T-helper 2 cell treated with Interferon-gamma antibody and Interleukin-4, amounts not matched to agents 5 μg/mL and 100 μg/mL, for 36 hours (primary cell): ENCODE results near the gene GMPR.

Source experiments
- DNase-seq: peaks from one replicate; pipeline ENCODE4 v3.0.0; 2021; ENCODE audit warnings: low spot score
- H3K27ac Mint-ChIP-seq: one replicate; pipeline ENCODE4 v1.8.0; 2021; ENCODE audit warnings: mild to moderate bottlenecking, mixed read lengths
- H3K27me3 Mint-ChIP-seq: one replicate; pipeline ENCODE4 v1.8.0; 2021; ENCODE audit warnings: low read depth, mixed read lengths
- H3K36me3 Mint-ChIP-seq: one replicate; pipeline ENCODE4 v1.8.0; 2021; ENCODE audit warnings: low read depth, mixed read lengths
- H3K4me1 Mint-ChIP-seq: one replicate; pipeline ENCODE4 v1.8.0; 2021; ENCODE audit warnings: low read depth, mixed read lengths
- H3K4me3 Mint-ChIP-seq: one replicate; pipeline ENCODE4 v1.8.0; 2022; ENCODE audit warnings: mild to moderate bottlenecking, moderate library complexity, mixed read lengths
- H3K9me3 Mint-ChIP-seq: one replicate; pipeline ENCODE4 v1.8.0; 2021; ENCODE audit warnings: mixed read lengths

GMPR gene

GRCh38 chr6:16302721-16303552 lies 64.5 kb downstream of the GMPR start:
- no peak for DNase-seq
- Mint-ChIP-seq H3K36me3 (peaks cover 18% of the 10 kb centered on the region), H3K27ac (no peak overlapping the region), H3K4me3 (no peak overlapping the region), H3K27me3 (no peaks in the 10 kb centered on the region), H3K4me1 (no peaks in the 10 kb centered on the region), H3K9me3 (no peaks in the 10 kb centered on the region)

- no peak overlapping the region for H3K27ac Mint-ChIP-seq
- peaks cover 22% of the 10 kb centered on the region for H3K36me3 Mint-ChIP-seq
- no peaks in the 10 kb centered on the region for H3K27me3 Mint-ChIP-seq
- no peaks in the 10 kb centered on the region for H3K9me3 Mint-ChIP-seq
- no peaks in the 10 kb centered on the region for H3K4me1 Mint-ChIP-seq
- peak; percentile 24 for DNase-seq
- H3K4me3 Mint-ChIP-seq, result no peak overlapping the region
Measured at GRCh38 chr6:16305246-16305725, 66.9 kb downstream of the GMPR start.

- no peak overlapping the region for H3K27ac Mint-ChIP-seq
- H3K4me1 Mint-ChIP-seq, result no peaks in the 10 kb centered on the region
- no peaks in the 10 kb centered on the region for H3K27me3 Mint-ChIP-seq
- no peak for DNase-seq
- H3K4me3 Mint-ChIP-seq, result no peak overlapping the region
- no peaks in the 10 kb centered on the region for H3K9me3 Mint-ChIP-seq
- peaks cover 22% of the 10 kb centered on the region for H3K36me3 Mint-ChIP-seq
Measured at GRCh38 chr6:16305788-16306187, 67.4 kb downstream of the GMPR start.

GRCh38 chr6:16306334-16306733 lies 67.9 kb downstream of the GMPR start:
- no peak overlapping the region for H3K27ac Mint-ChIP-seq
- H3K9me3 Mint-ChIP-seq, result no peaks in the 10 kb centered on the region
- DNase-seq, result no peak
- no peaks in the 10 kb centered on the region for H3K4me1 Mint-ChIP-seq
- H3K36me3 Mint-ChIP-seq, result peaks cover 24% of the 10 kb centered on the region
- no peaks in the 10 kb centered on the region for H3K27me3 Mint-ChIP-seq
- H3K4me3 Mint-ChIP-seq, result no peak overlapping the region

DNA sequence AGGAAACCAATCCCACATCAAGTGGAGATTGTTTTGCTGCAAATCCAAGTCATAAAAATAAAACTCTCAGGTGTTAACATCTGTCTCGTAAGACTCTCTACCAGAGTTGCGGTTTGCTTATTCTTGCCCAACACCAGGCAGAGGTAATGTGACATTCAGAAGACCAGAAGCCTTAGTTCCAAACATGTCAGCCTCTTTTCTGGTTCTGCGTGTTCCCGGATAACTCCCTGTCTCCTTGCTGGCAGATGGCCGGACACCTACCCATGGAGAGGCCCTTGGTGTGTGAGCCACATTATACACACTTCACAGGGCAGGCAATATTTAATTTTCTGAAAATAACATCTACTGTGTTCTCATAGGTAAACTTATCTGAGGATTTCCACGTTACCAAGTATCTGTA lies 73.4 kb downstream of the GMPR start:
- peaks cover under 1% of the 10 kb centered on the region for H3K4me1 Mint-ChIP-seq
- no peak overlapping the region for H3K27ac Mint-ChIP-seq
- H3K9me3 Mint-ChIP-seq, result no peaks in the 10 kb centered on the region
- H3K27me3 Mint-ChIP-seq, result no peaks in the 10 kb centered on the region
- no peak for DNase-seq
- H3K4me3 Mint-ChIP-seq, result no peak overlapping the region
- H3K36me3 Mint-ChIP-seq, result peaks cover 12% of the 10 kb centered on the region

GRCh38 chr6:16313732-16314131 lies 75.3 kb downstream of the GMPR start:
- Mint-ChIP-seq H3K27ac (no peak overlapping the region), H3K4me3 (no peak overlapping the region)

GRCh38 chr6:16314296-16314695 lies 75.9 kb downstream of the GMPR start:
- no peak for DNase-seq
- H3K27me3 Mint-ChIP-seq, result no peaks in the 10 kb centered on the region
- no peaks in the 10 kb centered on the region for H3K9me3 Mint-ChIP-seq
- no peak overlapping the region for H3K4me3 Mint-ChIP-seq
- H3K36me3 Mint-ChIP-seq, result peaks cover 7% of the 10 kb centered on the region
- peaks cover 21% of the 10 kb centered on the region for H3K4me1 Mint-ChIP-seq
- no peak overlapping the region for H3K27ac Mint-ChIP-seq

More at GRCh38 chr6:16313732-16314131, 75.3 kb downstream of the GMPR start:
- Mint-ChIP-seq H3K4me1 (peaks cover 15% of the 10 kb centered on the region), H3K27me3 (no peaks in the 10 kb centered on the region), H3K36me3 (peaks cover 9% of the 10 kb centered on the region), H3K9me3 (no peaks in the 10 kb centered on the region)
- no peak for DNase-seq

GRCh38 chr6:16316741-16317251 lies 78.4 kb downstream of the GMPR start:
- no peak for DNase-seq
- Mint-ChIP-seq H3K27ac (no peak overlapping the region), H3K27me3 (no peaks in the 10 kb centered on the region), H3K4me1 (peaks cover 43% of the 10 kb centered on the region), H3K4me3 (no peak overlapping the region), H3K36me3 (peaks cover 4% of the 10 kb centered on the region), H3K9me3 (no peaks in the 10 kb centered on the region)

DNA sequence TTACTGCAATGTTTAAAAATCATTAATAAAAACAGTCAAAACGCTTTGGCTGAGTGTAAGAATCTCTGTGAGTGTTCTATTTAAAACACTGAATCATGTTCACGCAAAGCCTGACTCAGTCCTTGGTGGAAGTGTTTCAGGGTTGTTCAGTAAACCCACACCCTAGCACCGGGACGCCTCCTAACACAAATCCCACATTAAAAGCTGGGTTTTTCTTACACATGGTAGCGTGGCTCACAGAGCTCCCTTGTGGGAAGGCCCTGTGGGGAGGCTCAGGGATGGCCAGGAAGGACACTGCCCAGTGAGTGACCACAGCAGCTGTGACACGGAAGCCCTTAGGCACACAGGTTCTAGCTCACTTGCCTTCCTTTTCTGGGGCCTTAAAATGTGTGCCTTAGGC lies 80.2 kb downstream of the GMPR start:
- Mint-ChIP-seq H3K36me3 (peaks cover 10% of the 10 kb centered on the region), H3K27ac (peak overlapping the region; percentile 94), H3K9me3 (no peaks in the 10 kb centered on the region), H3K4me3 (peak overlapping the region; percentile 78), H3K4me1 (peaks cover 57% of the 10 kb centered on the region), H3K27me3 (no peaks in the 10 kb centered on the region)
- peak; percentile 44 for DNase-seq

DNA sequence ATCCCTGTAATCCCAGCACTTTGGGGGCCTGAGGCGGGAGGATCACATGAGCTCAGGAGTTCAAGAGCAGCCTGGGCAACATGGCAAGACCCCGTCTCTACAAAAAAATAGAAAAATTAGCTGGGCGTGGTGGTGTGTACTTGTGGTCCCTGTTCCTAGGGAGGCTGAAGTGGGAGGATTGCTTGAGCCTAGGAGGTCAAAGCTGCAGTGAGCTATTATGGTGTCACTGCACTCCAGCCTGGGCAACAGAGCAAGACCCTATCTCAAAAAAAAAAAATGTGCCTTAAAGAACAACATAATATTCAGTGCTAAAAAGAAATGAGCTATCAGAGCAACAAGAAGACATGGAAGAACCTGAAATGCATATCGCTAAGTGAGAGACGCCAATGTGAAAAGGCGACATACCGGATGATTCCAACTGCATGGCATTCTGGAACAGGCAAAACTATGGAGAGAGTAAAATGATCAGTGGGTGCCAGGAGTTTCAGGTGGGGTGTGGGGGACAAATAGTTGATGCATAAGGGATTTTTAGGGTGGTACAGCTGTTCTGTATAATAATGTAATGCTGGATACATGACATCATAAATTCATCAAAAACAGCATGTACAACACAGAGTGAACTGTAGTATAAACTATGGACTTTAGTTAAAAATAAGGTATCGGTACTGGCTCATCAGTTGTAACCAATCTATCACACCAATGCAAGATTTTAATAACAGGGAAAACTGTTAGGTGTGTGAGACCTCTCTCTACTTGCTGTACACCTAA lies 80.8 kb downstream of the GMPR start:
- no peak for DNase-seq
- H3K27me3 Mint-ChIP-seq, result no peaks in the 10 kb centered on the region
- H3K9me3 Mint-ChIP-seq, result no peaks in the 10 kb centered on the region
- peaks cover 10% of the 10 kb centered on the region for H3K36me3 Mint-ChIP-seq
- peaks cover 61% of the 10 kb centered on the region for H3K4me1 Mint-ChIP-seq
- peak overlapping the region; percentile 78 for H3K4me3 Mint-ChIP-seq
- H3K27ac Mint-ChIP-seq, result peak overlapping the region; percentile 94

DNA sequence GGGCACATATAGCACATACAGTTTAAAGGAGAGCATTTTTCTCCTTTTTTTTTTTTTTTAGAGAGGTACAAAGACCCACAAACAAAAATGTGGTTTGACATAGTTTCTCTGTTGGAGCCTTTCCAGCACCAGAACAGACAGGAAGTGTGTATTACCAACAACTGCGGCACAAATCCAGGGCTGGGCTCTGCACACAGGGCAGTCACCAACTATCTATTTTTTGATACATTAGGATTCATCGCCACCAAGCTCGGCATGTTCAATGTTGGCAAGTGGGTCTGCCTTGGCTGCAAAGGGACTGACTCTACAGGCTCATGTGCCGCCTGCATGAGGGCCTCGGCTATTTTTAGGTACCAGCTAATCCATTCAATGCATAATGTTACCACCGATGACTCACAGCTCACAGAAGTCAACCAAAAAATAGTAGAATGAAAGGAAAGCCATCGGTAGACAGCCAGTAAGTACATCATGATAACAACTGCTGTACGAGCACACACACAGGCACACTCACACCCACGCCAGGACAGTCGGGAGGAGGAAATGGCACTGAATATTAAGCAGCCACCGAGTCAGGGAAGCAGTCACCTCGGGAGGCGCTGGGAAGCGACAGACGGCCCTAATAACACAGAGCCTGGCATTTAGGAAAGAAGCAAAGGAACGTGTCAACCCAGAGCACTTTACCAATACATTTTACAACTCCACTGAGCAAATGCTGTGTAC lies 81.6 kb downstream of the GMPR start:
- no peaks in the 10 kb centered on the region for H3K27me3 Mint-ChIP-seq
- H3K9me3 Mint-ChIP-seq, result no peaks in the 10 kb centered on the region
- H3K4me1 Mint-ChIP-seq, result peaks cover 67% of the 10 kb centered on the region
- H3K36me3 Mint-ChIP-seq, result peaks cover 10% of the 10 kb centered on the region
- H3K4me3 Mint-ChIP-seq, result peak overlapping the region; percentile 78
- DNase-seq, result peak; percentile 76
- H3K27ac Mint-ChIP-seq, result peak overlapping the region; percentile 94

GRCh38 chr6:16320533-16321340 lies 82.3 kb downstream of the GMPR start:
- H3K9me3 Mint-ChIP-seq, result no peaks in the 10 kb centered on the region
- H3K4me3 Mint-ChIP-seq, result peak overlapping the region; percentile 78
- peaks cover 16% of the 10 kb centered on the region for H3K36me3 Mint-ChIP-seq
- peak overlapping the region; percentile 94 for H3K27ac Mint-ChIP-seq
- no peaks in the 10 kb centered on the region for H3K27me3 Mint-ChIP-seq
- peaks cover 72% of the 10 kb centered on the region for H3K4me1 Mint-ChIP-seq
- no peak for DNase-seq

GRCh38 chr6:16321341-16321710 lies 82.9 kb downstream of the GMPR start:
- Mint-ChIP-seq H3K9me3 (no peaks in the 10 kb centered on the region), H3K27ac (peak overlapping the region; percentile 94), H3K4me1 (peaks cover 72% of the 10 kb centered on the region), H3K4me3 (no peak overlapping the region), H3K27me3 (no peaks in the 10 kb centered on the region), H3K36me3 (peaks cover 21% of the 10 kb centered on the region)
- DNase-seq, result no peak
